IPS-18a (cell line): ENCODE measurements around the gene MCM9.
"Not testable (repeated sequence)": the region's sequence is repeated elsewhere in the genome, so short reads cannot be mapped to it uniquely, and the experiment has no call there.

Experiments used
- H3K27ac ChIP-seq: one replicate; pipeline ENCODE4 v1.5.1; 2013; ENCODE audit warnings: low read length
- H3K27me3 ChIP-seq: one replicate; pipeline ENCODE4 v1.6.1; 2013; ENCODE audit warnings: mild to moderate bottlenecking, low read length; ENCODE audit not compliant: control insufficient read depth, insufficient read depth
- H3K36me3 ChIP-seq: one replicate; pipeline ENCODE4 v1.6.1; 2013; ENCODE audit warnings: low read depth, low read length; ENCODE audit not compliant: control insufficient read depth
- H3K4me1 ChIP-seq: one replicate; pipeline ENCODE4 v1.6.1; 2013; ENCODE audit warnings: low read depth, low read length; ENCODE audit not compliant: control insufficient read depth
- H3K4me3 ChIP-seq: one replicate; pipeline ENCODE4 v1.5.1; 2013; ENCODE audit warnings: low read length
- H3K9ac ChIP-seq: one replicate; pipeline ENCODE4 v1.6.1; 2013; ENCODE audit warnings: mild to moderate bottlenecking, low read length, moderate library complexity
- H3K9me3 ChIP-seq: one replicate; pipeline ENCODE4 v1.6.1; 2013; ENCODE audit warnings: low read depth, low read length; ENCODE audit not compliant: control insufficient read depth

MCM9 gene

DNA sequence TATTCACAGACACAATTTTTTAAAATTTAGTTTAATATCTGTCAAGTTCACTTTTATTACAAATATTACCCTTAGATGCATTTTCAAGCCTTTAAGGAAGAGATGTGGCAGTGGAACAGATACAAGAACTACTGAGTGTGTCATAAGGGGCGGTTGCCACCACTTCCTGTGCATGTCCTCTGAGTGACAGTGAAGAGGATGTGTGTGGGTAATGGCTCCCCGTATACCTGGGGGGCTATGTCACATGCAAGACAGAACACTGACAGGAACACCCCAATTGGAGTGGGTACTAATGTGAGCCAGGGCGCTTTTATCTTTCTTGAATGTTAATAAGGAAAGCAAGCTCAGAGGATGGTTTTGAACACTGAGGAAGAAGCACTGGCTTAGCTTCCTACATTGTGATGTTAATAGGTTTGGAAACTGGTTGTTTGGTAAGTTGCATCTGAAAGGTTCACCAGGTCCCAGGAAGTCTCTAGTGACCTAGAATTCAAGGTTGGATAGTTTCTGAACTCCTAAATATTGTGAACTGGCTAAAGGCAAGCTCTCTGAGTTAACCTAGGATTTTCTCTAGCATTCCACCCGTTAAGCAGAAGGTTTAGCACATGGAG, 124.4 kb downstream of the MCM9 start:
- H3K27me3 ChIP-seq, result no peaks in the 10 kb centered on the region
- peaks cover 3% of the 10 kb centered on the region for H3K4me1 ChIP-seq
- peaks cover 1% of the 10 kb centered on the region for H3K36me3 ChIP-seq
- no peak overlapping the region for H3K27ac ChIP-seq
- H3K9ac ChIP-seq, result no peak overlapping the region
- H3K4me3 ChIP-seq, result no peak overlapping the region
- H3K9me3 ChIP-seq, result no peaks in the 10 kb centered on the region

DNA sequence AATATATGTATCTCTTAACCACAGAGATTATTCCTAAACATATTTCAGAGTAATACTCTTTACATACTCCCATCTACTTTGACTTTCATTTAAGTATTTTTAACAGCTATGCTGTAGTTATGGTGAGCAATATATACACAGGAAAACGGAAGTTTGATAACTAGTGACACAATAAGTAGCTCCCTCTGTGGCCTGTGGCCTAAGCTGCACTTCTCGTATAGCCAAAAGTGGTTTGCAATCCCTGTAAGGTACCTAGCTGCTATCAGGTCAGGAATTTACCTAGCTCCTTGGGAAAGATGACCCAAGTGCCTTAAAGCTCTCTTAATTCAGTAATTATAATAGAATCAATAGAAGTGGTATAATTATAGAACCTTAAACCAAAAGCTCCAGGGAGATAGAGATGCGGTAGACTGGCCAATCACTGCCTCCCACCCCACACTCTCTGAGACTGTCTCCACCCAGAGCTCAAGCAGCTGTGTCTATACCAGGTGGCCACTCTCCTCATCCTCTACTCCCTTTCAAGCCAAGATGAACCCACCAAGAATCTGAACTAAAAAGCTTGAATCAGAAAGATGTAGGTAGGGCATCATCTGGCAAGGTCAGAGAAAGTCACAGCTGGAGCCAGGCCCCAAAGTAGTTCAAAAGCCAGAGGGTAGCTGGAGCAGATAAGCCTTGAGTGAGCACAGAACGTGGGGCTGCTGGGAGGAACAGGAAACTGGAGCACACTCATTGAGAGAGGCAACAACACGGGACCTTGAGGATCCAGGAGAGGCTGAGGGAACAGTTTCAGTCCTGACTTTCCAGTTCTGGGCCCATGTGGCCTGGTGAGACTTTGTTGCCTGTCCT, 125.9 kb downstream of the MCM9 start:
- Histone ChIP-seq H3K27me3 (no peaks in the 10 kb centered on the region), H3K27ac (no peak overlapping the region), H3K9ac (no peak overlapping the region), H3K36me3 (no peaks in the 10 kb centered on the region), H3K4me1 (peaks cover 3% of the 10 kb centered on the region), H3K4me3 (no peak overlapping the region), H3K9me3 (no peaks in the 10 kb centered on the region)

DNA sequence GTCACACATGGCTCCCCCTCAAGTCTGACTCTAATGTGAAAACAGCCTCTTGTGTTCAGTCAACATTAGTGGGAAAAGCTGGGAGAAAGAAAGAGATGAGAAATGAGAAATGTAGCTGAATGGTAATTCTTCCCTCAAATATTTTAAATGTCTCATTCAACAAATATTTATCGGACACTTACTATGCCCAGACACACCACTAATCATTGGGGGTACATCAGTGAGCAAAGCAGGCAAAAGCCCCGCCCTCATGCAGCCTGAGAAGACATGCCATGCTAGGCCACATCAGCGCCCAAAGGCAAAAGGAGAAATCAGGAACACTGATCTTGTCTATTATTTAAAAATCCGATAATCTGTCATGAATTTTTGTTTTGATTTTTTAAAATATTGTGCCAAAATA, 130.9 kb downstream of the MCM9 start:
- no peaks in the 10 kb centered on the region for H3K27me3 ChIP-seq
- H3K36me3 ChIP-seq, result no peaks in the 10 kb centered on the region
- H3K9ac ChIP-seq, result no peak overlapping the region
- H3K27ac ChIP-seq, result no peak overlapping the region
- H3K4me1 ChIP-seq, result no peaks in the 10 kb centered on the region
- no peaks in the 10 kb centered on the region for H3K9me3 ChIP-seq
- H3K4me3 ChIP-seq, result no peak overlapping the region

DNA sequence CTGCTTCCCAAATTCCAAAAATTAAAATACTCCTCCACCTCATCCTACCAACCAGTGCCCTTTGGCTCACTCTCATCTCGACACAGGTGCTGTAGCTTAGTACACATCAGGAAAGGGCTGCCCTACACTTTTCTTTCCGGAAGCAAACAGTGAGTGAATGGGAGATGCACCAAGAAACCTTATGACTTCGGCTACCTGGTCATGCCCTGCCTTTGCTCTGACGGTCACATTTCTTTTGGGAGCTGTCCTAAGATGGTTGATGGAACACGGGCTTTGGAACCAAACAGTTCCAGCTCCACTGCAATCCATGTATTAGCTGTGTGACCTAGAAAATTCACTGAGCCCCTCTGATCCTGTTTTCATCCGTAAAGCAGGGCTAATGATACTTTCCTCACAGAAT, 133.7 kb downstream of the MCM9 start:
- Histone ChIP-seq H3K4me3 (no peak overlapping the region), H3K9me3 (no peaks in the 10 kb centered on the region), H3K27me3 (no peaks in the 10 kb centered on the region), H3K36me3 (no peaks in the 10 kb centered on the region), H3K27ac (no peak overlapping the region), H3K4me1 (no peaks in the 10 kb centered on the region), H3K9ac (no peak overlapping the region)

DNA sequence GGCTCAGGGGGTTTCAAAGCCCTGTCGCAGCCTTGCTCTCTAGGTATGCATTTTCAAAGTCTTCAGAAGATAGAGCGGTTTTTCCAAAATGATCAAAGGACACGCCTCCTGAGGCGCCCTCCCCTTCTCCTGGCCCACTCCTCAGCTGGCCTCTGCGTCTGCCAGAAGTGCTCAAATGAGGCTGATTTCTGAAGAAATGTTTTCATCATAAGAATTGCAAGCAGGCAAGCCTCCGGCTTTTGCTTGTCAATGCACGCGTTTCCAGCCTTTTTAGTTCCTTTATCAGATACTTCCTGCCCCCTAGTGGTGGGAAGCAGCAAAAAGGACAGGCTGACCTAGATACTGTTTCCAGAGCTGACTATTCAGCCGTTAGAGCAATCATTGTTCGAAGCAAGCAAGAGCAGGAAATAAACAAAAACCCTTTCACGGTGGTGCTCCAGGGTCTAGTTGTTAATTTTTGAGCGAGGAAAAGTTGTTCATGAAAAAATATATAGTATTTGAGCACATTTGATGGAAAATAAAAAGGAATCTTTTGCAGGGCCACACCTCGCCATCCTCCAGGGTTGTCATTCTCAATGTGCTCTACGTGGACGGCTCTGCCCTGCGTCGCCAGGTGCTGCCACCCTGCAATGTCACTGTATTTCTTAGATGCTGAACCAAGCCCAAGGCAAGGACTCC, 134.4 kb downstream of the MCM9 start:
- no peaks in the 10 kb centered on the region for H3K4me1 ChIP-seq
- H3K36me3 ChIP-seq, result no peaks in the 10 kb centered on the region
- no peak overlapping the region for H3K27ac ChIP-seq
- no peaks in the 10 kb centered on the region for H3K27me3 ChIP-seq
- H3K9ac ChIP-seq, result no peak overlapping the region
- no peaks in the 10 kb centered on the region for H3K9me3 ChIP-seq
- H3K4me3 ChIP-seq, result no peak overlapping the region

GRCh38 chr6:118799826-118800225, 135.1 kb downstream of the MCM9 start:
- Histone ChIP-seq H3K4me3 (no peak overlapping the region), H3K27me3 (no peaks in the 10 kb centered on the region), H3K9ac (no peak overlapping the region), H3K27ac (no peak overlapping the region), H3K36me3 (no peaks in the 10 kb centered on the region), H3K9me3 (no peaks in the 10 kb centered on the region), H3K4me1 (no peaks in the 10 kb centered on the region)

- not testable (repeated sequence) for H3K36me3 ChIP-seq, H3K27me3 ChIP-seq, H3K4me3 ChIP-seq, H3K27ac ChIP-seq, H3K9me3 ChIP-seq, H3K9ac ChIP-seq, H3K4me1 ChIP-seq
Observed at GRCh38 chr6:118796548-118796947, 138.4 kb downstream of the MCM9 start.

DNA sequence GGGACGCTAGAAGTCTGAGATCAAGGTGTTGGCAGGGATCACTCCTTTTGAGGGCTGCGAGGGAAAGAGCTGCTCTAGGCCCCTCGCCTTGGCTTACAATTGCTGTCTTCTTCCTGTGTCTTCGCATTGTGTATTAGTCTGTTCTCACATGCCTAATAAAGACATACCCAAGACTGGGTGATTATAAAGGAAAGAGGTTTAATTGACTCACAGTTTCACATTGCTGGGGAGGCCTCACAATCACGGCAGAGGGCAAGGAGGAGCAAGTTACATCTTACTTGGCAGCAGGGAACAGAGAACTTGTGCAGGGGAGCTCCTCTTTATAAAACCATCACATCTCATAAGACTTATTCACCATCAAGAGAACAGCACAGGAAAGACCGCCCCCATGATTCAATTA, 143.5 kb downstream of the MCM9 start:
- Histone ChIP-seq H3K27ac (no peak overlapping the region), H3K36me3 (no peaks in the 10 kb centered on the region), H3K27me3 (no peaks in the 10 kb centered on the region), H3K9me3 (no peaks in the 10 kb centered on the region), H3K9ac (no peak overlapping the region), H3K4me3 (no peak overlapping the region), H3K4me1 (no peaks in the 10 kb centered on the region)

DNA sequence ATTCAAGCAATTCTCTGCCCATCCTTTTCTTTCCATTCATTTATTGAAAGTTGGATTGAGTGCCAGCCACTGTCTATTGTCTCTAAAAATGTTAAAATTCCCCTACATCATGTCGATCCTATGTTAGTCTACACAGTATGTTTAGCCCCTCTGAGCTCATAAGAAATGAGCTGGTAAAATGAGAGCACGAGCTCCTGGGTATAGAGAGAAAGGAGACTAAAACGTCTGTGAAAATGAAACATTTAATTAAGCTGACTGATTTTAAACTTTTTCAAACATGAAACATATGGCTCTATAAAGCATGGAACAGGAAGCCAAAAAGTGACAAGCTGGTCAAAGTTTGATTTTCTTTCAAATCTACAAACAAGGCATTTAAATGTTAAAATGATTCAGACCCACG, 145.0 kb downstream of the MCM9 start:
- H3K4me3 ChIP-seq, result no peak overlapping the region
- no peaks in the 10 kb centered on the region for H3K27me3 ChIP-seq
- no peak overlapping the region for H3K27ac ChIP-seq
- no peaks in the 10 kb centered on the region for H3K9me3 ChIP-seq
- no peaks in the 10 kb centered on the region for H3K4me1 ChIP-seq
- no peaks in the 10 kb centered on the region for H3K36me3 ChIP-seq
- no peak overlapping the region for H3K9ac ChIP-seq

DNA sequence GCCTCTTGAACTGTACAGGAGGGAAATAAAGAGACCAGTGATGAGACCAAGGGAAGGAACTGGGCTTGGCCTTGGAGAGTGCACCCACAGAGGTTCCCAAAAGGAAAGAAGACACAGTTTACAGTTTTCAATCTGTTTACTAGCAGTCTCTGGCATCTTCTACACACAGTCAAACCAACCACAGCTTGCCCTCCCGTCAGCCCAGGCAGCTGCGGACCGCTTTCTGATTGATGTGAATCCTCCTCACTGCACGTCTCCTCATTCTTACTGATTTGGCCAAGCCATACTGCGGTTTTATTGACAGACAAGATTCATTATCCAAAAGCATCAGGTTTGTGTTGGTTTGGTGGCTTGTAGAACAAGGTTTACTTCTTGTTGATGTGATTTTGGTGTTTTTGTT, 145.5 kb downstream of the MCM9 start:
- Histone ChIP-seq H3K9me3 (no peaks in the 10 kb centered on the region), H3K4me3 (no peak overlapping the region), H3K27ac (no peak overlapping the region), H3K27me3 (no peaks in the 10 kb centered on the region), H3K4me1 (no peaks in the 10 kb centered on the region), H3K9ac (no peak overlapping the region), H3K36me3 (no peaks in the 10 kb centered on the region)

DNA sequence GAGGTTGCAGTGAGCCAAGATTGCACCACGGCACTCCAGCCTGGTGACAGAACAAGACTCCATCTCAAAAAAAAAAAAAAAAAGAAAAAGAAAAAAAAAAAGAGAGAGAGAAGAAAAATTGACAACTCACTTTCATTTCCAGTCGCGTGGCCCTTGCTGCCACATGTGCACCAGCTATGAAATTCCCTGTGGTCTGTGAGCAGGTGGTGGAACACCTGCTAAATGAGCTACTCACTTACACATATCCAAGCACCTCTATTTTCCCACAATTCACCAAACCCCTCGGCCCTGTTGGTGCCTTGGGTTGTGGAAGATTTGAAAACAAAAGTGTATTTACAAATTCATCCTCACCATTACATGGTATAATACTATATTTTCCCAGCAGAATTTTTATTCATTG, 146.3 kb downstream of the MCM9 start:
- no peaks in the 10 kb centered on the region for H3K9me3 ChIP-seq
- no peak overlapping the region for H3K4me3 ChIP-seq
- H3K27ac ChIP-seq, result no peak overlapping the region
- no peaks in the 10 kb centered on the region for H3K4me1 ChIP-seq
- H3K9ac ChIP-seq, result no peak overlapping the region
- H3K36me3 ChIP-seq, result no peaks in the 10 kb centered on the region
- no peaks in the 10 kb centered on the region for H3K27me3 ChIP-seq
